Sigmoid colon (tissue), 4 donors: ENCODE measurements around the gene DPYSL3.

Source experiments
- EP300 ChIP-seq, 4 donors: sonication (generic); formaldehyde crosslinking; IDR thresholded peaks; one replicate each; pipeline ENCODE4 v1.6.1; 2017; ENCODE audit warnings: antibody characterized with exemption in 4 of 4
- TF ChIP-seq, protein P1 (sequence below), 4 experiments: fragments of 450-650 bp in 3 of 4; fragments of 200-600 bp in 1 of 4; IDR thresholded peaks; one replicate each; pipeline ENCODE4 v1.5.1; 2016 to 2019; ENCODE audit warnings: antibody characterized with exemption in 4 of 4, mild to moderate bottlenecking in 3 of 4, moderate library complexity in 2 of 4

DNA sequence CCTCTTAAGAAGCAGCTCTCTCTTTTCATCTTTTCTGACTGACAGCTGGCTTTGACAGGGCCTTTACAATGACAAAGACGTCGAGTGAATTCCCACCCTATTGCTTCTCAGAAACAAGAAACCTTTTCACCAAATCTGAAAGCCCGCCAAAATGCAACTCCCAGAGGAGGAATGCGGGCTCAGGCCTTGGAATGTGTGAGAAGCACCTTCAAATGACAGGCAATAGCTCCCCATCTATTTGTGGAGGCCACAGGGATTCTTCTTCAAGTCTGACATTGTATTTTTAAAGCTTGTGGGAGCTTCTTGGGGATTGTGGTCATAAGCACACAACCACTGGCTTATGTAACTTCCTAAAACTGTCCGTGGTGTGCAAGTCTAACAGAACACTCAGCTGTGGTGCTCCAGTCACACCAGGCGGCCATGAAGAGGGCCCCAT, 72.7 kb downstream of the DPYSL3 start:
- TF ChIP-seq, protein P1, sequence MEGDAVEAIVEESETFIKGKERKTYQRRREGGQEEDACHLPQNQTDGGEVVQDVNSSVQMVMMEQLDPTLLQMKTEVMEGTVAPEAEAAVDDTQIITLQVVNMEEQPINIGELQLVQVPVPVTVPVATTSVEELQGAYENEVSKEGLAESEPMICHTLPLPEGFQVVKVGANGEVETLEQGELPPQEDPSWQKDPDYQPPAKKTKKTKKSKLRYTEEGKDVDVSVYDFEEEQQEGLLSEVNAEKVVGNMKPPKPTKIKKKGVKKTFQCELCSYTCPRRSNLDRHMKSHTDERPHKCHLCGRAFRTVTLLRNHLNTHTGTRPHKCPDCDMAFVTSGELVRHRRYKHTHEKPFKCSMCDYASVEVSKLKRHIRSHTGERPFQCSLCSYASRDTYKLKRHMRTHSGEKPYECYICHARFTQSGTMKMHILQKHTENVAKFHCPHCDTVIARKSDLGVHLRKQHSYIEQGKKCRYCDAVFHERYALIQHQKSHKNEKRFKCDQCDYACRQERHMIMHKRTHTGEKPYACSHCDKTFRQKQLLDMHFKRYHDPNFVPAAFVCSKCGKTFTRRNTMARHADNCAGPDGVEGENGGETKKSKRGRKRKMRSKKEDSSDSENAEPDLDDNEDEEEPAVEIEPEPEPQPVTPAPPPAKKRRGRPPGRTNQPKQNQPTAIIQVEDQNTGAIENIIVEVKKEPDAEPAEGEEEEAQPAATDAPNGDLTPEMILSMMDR (IDR thresholded peaks at IDR 0.05) = no peak
- no peak for TF ChIP-seq EP300 (IDR thresholded peaks at IDR 0.05)
